Erythroblast (primary cell): ENCODE data around the gene HIBADH.

Source experiments
- GATA1 ChIP-seq: IDR thresholded peaks from 2 replicates; pipeline ENCODE4 v1.6.1; 2011; ENCODE audit warnings: low read depth, mild to moderate bottlenecking, control low read depth, low read length, moderate library complexity
- POLR2A ChIP-seq: IDR thresholded peaks from 2 replicates; pipeline ENCODE4 v1.6.1; 2011; ENCODE audit warnings: mild to moderate bottlenecking, low read length

- TF ChIP-seq POLR2A: no peak
- TF ChIP-seq GATA1: no peak
These were observed 41.9 kb upstream of the HIBADH start for GRCh38 chr7:27704422-27705199.
